HG02610 (cell line): ENCODE results near the gene LRP8.

Experiments
- ATAC-seq: cut with Tn5 transposase; IDR thresholded peaks from one replicate; pipeline ENCODE4 v1.9.1; 2021; ENCODE audit warnings: mild to moderate bottlenecking, moderate library complexity; ENCODE audit not compliant: unreplicated experiment

Gene LRP8

DNA sequence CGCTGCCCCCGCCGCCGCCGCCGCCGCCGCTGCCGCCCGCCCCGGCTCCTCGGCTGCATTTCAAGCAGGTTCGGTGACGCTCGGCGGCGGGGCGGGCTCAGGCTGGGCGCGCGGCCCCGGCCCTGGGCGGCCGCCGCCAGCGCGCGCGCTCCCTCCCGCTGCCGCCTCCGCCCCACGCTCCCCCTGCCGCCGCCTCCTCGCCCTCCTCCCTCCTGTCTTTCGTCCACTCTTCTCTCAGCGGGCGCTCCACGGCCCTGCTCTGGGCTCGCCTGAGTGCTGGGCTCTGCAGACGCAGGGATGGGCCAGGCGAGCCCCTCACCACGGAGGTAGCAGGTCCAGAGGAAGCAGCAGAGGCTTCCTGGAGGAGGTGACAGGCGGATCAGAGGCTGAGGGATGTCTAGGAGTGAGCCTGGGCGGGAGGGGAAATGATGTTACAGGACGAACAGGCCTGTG is at the start of gene LRP8:
LRP8 (minus strand) TSS at position 62 of the 453 bp plus-strand sequence. CDS start 158 bp downstream, outside the sequence.
- ATAC-seq = peak; percentile 46

GRCh38 chr1:53377438-53377841 is 49.6 kb upstream of the LRP8 start:
- no peak for ATAC-seq

GRCh38 chr1:53376742-53377437 is 49.0 kb upstream of the LRP8 start:
- no peak for ATAC-seq

- ATAC-seq = no peak
Observed at GRCh38 chr1:53376041-53376461, 48.2 kb upstream of the LRP8 start.

DNA sequence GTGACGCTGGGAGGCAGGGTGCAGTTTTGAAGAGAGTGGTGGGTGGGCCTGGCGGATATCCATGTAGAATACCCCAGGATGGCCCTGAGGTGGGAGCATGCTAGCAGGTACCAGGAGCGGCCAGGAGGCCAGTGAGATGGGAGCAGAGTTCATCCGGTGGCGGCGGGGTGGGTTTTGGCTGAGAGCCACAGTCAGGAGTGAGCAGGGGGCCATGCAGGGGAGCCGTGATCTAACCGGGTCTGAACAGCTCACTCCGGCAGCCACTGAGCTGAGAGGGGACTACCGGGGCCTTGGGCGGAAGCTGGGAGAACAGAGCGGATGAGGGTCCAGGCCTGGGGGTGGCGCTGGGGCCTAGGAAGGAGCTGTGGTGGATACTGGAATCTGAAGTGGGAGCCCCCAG is 47.6 kb upstream of the LRP8 start:
- no peak for ATAC-seq

- no peak for ATAC-seq
Observed at GRCh38 chr1:53373246-53373645, 45.4 kb upstream of the LRP8 start.

DNA sequence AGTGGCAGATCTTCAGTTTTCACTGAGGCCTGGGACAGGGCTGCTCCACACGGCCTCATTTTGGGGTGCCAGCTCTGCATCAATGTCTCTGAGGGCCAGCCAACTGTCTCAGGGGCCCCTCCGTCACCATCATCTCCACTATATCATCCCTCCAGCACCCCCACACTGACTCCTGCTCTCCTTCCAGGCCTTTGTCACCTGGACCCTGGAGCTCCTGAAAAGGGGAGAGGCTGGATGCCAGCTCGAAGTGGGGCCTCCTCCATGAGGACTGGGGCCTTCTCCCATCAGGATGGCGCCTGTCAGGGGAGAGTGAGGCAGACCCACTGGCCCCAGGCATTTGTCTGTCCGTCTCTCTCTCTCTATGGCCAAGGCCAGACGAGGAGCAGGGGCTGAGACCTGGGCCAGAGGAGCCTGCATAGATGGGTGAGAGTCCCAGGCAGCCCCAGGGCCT is 44.7 kb upstream of the LRP8 start:
- no peak for ATAC-seq

- ATAC-seq = no peak
Observed at GRCh38 chr1:53371851-53372250, 44.0 kb upstream of the LRP8 start.

DNA sequence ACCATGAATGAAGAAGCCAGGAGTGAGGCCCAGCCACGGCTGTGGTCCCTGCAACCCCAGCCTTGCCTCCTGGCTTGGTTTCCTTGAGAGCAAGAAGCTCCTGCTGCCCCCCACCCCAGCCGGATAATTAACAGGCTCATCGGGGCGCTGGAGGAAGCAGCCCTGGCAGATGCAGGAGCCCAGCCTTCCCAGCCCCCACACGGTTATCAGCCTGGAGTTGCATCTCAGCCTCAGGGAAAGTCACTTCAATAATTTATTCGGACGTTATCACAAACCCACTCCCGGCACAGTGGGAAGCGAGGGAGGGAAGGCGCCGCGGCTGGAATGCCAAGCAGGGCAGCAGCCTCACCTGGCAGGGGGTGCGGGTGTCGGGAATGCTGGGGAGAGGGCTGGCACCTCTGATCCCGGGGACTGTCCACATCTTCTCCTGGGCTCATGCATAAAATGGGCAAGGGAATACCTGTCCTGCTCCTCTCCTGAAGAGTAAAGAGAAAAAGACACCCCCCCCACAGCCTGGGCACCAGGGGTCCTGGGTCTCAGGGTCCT is 43.3 kb upstream of the LRP8 start:
- ATAC-seq = no peak

- no peak for ATAC-seq
Observed at GRCh38 chr1:53370369-53370961, 42.6 kb upstream of the LRP8 start.

- ATAC-seq = no peak
Observed at GRCh38 chr1:53369761-53370160, 41.9 kb upstream of the LRP8 start.

- ATAC-seq = no peak
Observed at GRCh38 chr1:53369034-53369750, 41.3 kb upstream of the LRP8 start.

- no peak for ATAC-seq
Observed at GRCh38 chr1:53368314-53369033, 40.6 kb upstream of the LRP8 start.

DNA sequence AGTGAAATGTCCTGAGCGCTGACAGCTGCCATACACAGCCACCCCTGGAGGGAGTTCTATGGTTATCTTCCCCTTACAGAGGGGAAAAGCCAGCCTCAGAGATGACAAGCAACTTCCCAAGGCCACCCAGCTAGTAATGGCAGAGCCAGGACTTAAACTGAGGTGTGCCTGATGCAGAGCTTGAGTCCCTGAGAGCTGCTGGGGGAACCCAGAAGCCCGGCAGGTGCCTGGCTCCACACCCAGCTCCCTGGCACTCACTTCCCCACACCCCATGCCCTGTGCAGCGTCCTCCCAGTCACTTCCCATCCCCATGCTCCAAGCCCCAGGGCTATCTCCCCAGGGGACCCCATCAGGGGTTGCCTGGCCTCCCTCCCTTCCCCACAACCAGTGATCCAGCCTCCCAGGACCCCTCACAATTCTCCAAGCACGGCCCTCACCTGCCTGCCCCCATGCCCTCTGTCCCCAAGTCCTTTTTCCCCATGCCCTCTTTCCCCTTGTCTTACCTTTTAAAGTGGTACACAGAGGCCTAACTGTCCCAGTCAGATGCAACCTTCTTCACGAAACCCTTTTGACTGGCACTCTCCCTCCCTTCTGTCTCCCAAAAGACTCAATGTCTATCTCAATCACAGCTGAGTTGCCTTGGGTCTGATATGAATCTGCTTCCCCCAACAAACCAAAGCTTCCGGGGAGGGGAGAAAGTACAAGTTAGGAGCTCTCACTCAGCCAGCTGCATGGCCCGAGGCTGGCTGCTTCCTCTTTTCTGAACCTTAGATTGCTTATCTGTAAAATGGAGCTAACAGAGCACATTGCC is 39.8 kb upstream of the LRP8 start:
- peak; percentile 85 for ATAC-seq

- ATAC-seq = no peak
Observed at GRCh38 chr1:53366901-53367502, 39.1 kb upstream of the LRP8 start.

DNA sequence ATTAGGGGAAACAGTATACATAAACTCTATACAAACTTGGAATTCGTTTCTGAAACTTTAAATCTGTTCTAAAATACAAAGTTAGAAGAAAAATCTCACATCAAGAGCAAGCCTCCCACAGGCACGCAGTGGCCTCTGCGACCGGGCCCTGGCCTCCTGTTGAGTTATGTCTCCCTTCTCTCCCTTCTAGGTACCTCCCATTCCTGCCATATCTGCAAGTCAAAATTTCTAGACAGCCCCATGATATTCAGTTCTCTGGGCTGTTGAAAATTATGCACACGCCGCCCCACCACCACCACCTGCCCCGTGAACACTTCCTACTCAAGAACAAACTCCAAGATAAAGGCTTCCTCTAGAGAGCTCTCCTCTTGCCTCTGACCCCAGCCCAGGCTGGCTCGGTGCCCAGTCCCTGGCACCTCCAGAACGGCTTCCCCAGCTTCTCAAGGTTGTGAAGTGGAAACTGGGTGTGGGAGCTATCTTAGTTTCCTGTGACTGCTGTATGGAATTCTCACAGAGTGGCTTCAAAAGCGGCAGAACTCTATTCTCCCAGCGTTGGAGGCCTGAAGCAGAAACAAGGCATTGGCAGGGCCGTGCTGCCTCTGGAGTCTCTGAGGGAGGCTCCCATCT is 37.7 kb upstream of the LRP8 start:
- no peak for ATAC-seq

- ATAC-seq = no peak
Observed at GRCh38 chr1:53362851-53363642, 35.2 kb upstream of the LRP8 start.

DNA sequence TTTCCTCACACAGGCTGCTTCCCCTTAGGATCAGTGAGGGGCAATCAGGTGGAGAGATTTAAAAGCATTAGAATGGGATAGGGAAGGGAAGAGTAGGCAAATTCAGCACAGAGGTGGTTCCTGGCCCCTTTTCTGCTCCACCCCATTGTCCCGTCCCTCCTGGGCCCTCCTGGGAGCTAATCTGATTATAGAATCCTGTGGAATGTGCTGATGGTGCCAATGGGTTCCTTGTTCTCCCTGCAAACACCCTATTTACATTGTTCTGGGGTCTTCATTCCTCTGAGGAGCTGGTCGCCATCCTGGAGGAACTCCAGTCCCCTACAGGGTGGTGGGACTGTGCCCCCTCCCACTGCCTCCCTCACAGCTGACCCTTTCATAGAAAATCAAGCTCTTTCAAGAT is 34.4 kb upstream of the LRP8 start:
- ATAC-seq = no peak
